ENCODE measurements around the gene RNF5.

GRCh38 chr6:32132110-32132509, 46.1 kb upstream of the RNF5 start:
- no peak for TF ChIP-seq POLR2A (IDR thresholded peaks at IDR 0.05; ENCODE audit: low read length)
- TF ChIP-seq GATA1 (IDR thresholded peaks at IDR 0.05; ENCODE audit: low read depth, low read length): no peak

All from erythroblast (primary cell).